B cell (primary cell): ENCODE measurements around the gene NEAT1. TPM values are rescaled to one million over a fixed set of nuclear protein-coding genes. Genes with fewer than 3 reads are reported as not detected.

Source experiments
- ATAC-seq: fragments of 200-7000 bp; cut with Tn5 transposase; one replicate; pipeline ENCODE4 v1.10.0; 2021; ENCODE audit warnings: low read depth, mild to moderate bottlenecking, moderate number of reproducible peaks, moderate library complexity
- CTCF ChIA-PET: fragments of 350-600 bp; sonication (Branson Sonifier 250); formaldehyde crosslinking; loops from one replicate; lab custom pipeline; 2021; ENCODE audit warnings: antibody characterized with exemption, inconsistent platforms; lab: Charles Lee
- POLR2A ChIA-PET: fragments of 350-600 bp; sonication (Branson Sonifier 250); formaldehyde crosslinking; loops from one replicate; lab custom pipeline; 2021; ENCODE audit warnings: antibody characterized with exemption; lab: Charles Lee
- DNase-seq: peaks from one replicate; pipeline ENCODE4 v3.0.0; 2013
- H2AFZ ChIP-seq: 2 replicates; pipeline ENCODE4 v1.6.1; 2012; ENCODE audit warnings: mild to moderate bottlenecking, low read depth, low read length; ENCODE audit not compliant: insufficient read depth, poor library complexity, severe bottlenecking
- H3K27ac ChIP-seq, 2 donors: 1 replicate in 1 of 2; 2 replicates in 1 of 2; pipeline ENCODE4 v1.5.1; 2012 to 2013; ENCODE audit warnings: low read length in 2 of 2, mild to moderate bottlenecking in 2 of 2, moderate library complexity in 1 of 2
- H3K27me3 ChIP-seq, 4 experiments: fragments of 200-600 bp in 1 of 4; sonication (generic) in 1 of 4; replicated peaks in 1 of 4; 1 replicate in 2 of 4; 2 replicates in 2 of 4; pipeline versions ENCODE4 v1.6.1 to v1.7.0; 2013 to 2016; ENCODE audit warnings: low read length in 3 of 4, mild to moderate bottlenecking in 2 of 4, mixed read lengths in 1 of 4, moderate library complexity in 1 of 4; ENCODE audit not compliant: insufficient read depth in 4 of 4, control insufficient read depth in 3 of 4; ENCODE audit errors: control extremely low read depth in 1 of 4
- H3K36me3 ChIP-seq, 2 experiments: replicated peaks in 1 of 2; 1 replicate in 1 of 2; 2 replicates in 1 of 2; pipeline versions ENCODE4 v1.6.1 to v1.7.1; 2013; ENCODE audit warnings: low read length in 1 of 2; ENCODE audit not compliant: insufficient read depth in 2 of 2, control insufficient read depth in 1 of 2; ENCODE audit errors: control extremely low read depth in 1 of 2, extremely low read depth in 1 of 2
- H3K4me1 ChIP-seq, 2 donors: fragments of 200-600 bp in 1 of 2; sonication (generic) in 1 of 2; 1 replicate in 1 of 2; 2 replicates in 1 of 2; pipeline versions ENCODE4 v1.5.1 to v1.6.1; 2013 to 2017; ENCODE audit warnings: low read length in 2 of 2; ENCODE audit not compliant: control insufficient read depth in 2 of 2, insufficient read depth in 2 of 2
- H3K4me2 ChIP-seq: replicated peaks from 2 replicates; pipeline ENCODE3; 2012; ENCODE audit warnings: mild to moderate bottlenecking, low read depth, low read length; ENCODE audit not compliant: poor library complexity, severe bottlenecking
- H3K4me3 ChIP-seq, 5 experiments: fragments of 200-600 bp in 1 of 5; sonication (generic) in 1 of 5; 1 replicate in 3 of 5; 2 replicates in 2 of 5; pipeline versions ENCODE4 v1.5.1 to v1.7.0; 2011 to 2016; ENCODE audit warnings: low read length in 4 of 5, mild to moderate bottlenecking in 4 of 5, low read depth in 2 of 5, control low read depth in 1 of 5, moderate library complexity in 1 of 5; ENCODE audit not compliant: insufficient read depth in 1 of 5; ENCODE audit errors: control extremely low read depth in 1 of 5, extremely low read depth in 1 of 5
- H3K79me2 ChIP-seq: fragments of 200-600 bp; sonication (generic); one replicate; pipeline ENCODE4 v1.6.0; 2016; ENCODE audit warnings: low read length; ENCODE audit not compliant: control insufficient read depth, insufficient read depth
- H3K9ac ChIP-seq: fragments of 200-600 bp; sonication (generic); 2 replicates; pipeline ENCODE4 v1.6.1; 2017; ENCODE audit warnings: mild to moderate bottlenecking, low read length, moderate library complexity
- H3K9me3 ChIP-seq, 3 donors: one replicate each; pipeline versions ENCODE4 v1.6.1 to v1.7.1; 2013; ENCODE audit warnings: low read length in 2 of 3; ENCODE audit not compliant: control insufficient read depth in 2 of 3, insufficient read depth in 1 of 3; ENCODE audit errors: control extremely low read depth in 1 of 3
- H4K20me1 ChIP-seq: 2 replicates; pipeline ENCODE4 v1.6.0; 2012; ENCODE audit warnings: mild to moderate bottlenecking, low read length; ENCODE audit not compliant: insufficient read depth, control insufficient read depth, poor library complexity, severe bottlenecking
- H3K27ac Mint-ChIP-seq: one replicate; pipeline ENCODE4 v1.8.0; 2021; ENCODE audit warnings: mixed read lengths
- H3K27me3 Mint-ChIP-seq: one replicate; pipeline ENCODE4 v1.8.0; 2021; ENCODE audit warnings: mixed read lengths
- H3K4me1 Mint-ChIP-seq: one replicate; pipeline ENCODE4 v1.8.0; 2021; ENCODE audit warnings: mixed read lengths
- H3K4me3 Mint-ChIP-seq: one replicate; pipeline ENCODE4 v1.8.0; 2021; ENCODE audit warnings: mixed read lengths
- H3K9me3 Mint-ChIP-seq: one replicate; pipeline ENCODE4 v1.8.0; 2022; ENCODE audit warnings: mixed read lengths; ENCODE audit not compliant: insufficient read depth
- CTCF ChIP-seq: fragments of 200-600 bp; IDR thresholded peaks from one replicate; pipeline ENCODE4 v1.8.0; 2022; ENCODE audit warnings: antibody characterized with exemption, mild to moderate bottlenecking
- EZH2 ChIP-seq: IDR thresholded peaks from 2 replicates; pipeline ENCODE4 v1.6.1; 2012; ENCODE audit warnings: borderline replicate concordance, low read depth, mild to moderate bottlenecking, moderate library complexity, low read length; ENCODE audit not compliant: insufficient read depth, poor library complexity, severe bottlenecking
- WGBS: methylation state at CpG from one replicate; pipeline ENCODE4 v1.1.5; 2013; ENCODE audit warnings: missing lambda C conversion rate; ENCODE audit not compliant: insufficient coverage; 5-methylcytosine and 5-hydroxymethylcytosine counted together
- intact Hi-C: fragments of 100-400 bp; cut with micrococcal nuclease; formaldehyde crosslinking; loops from one replicate; pipeline ENCODE4 v1.10.0; 2022
- polyA plus RNA-seq: library from polyadenylated mRNA; depleted of rRNA; stranded (reverse); fragments of >200 nt; gene quantifications from 2 replicates; pipeline ENCODE4 v1.2.3, GENCODE V29; 2012
- total RNA-seq, 2 donors: library from RNA; stranded (reverse); fragments of 120-200 nt in 1 of 2; gene quantifications; 1 replicate in 1 of 2; 2 replicates in 1 of 2; pipeline versions ENCODE4 v1.2.3 to v1.2.4, GENCODE V29; 2013 to 2022

Gene NEAT1
- total and polyA plus RNA-seq, 2 donors (not counting 1 experiment from before 2014, with no cell fraction given), result 66.7 to 1,642 TPM

GRCh38 chr11:65415499-65416340, 6.9 kb upstream of the NEAT1 start:
- WGBS, result 81% methylated on average over 11 of the region's 11 CpGs
- POLR2A ChIA-PET, result interaction anchor here (0.6 to 16.5 kb wide), 18 partner anchors 8 to 131 kb away, joined by 3 to 1159 read pairs (median 5); partner anchors contain the start of genes FRMD8, MALAT1, SCYL1 and SLC25A45
- Histone ChIP-seq H2AFZ (peak overlapping the region; percentile 74), H3K9ac (peak overlapping the region; percentile 77), H3K4me2 (peak overlapping the region; percentile 94), H3K9me3 (no peaks in the 10 kb centered on the region), H3K4me3 (peak overlapping the region; percentile 43 to 86 (median 63)), H3K79me2 (peaks cover 72% of the 10 kb centered on the region), H3K27me3 (no peaks in the 10 kb centered on the region), H3K36me3 (peaks cover 4 to 20% of the 10 kb centered on the region in 2 experiments), H3K4me1 (peaks cover 48 to 56% of the 10 kb centered on the region in 2 donors), H4K20me1 (no peaks in the 10 kb centered on the region), H3K27ac (peak overlapping the region in 1 of 2 donors; percentile 97)
- Mint-ChIP-seq H3K4me3 (peak overlapping the region; percentile 96), H3K4me1 (peaks cover 53% of the 10 kb centered on the region), H3K27me3 (no peaks in the 10 kb centered on the region), H3K9me3 (no peaks in the 10 kb centered on the region), H3K27ac (peak overlapping the region; percentile 100)
- CTCF ChIA-PET, result interaction anchor here (0.9 to 14.9 kb wide), 25 partner anchors 9 to 172 kb away, joined by 3 to 541 read pairs (median 9); partner anchors contain the start of genes FRMD8, MALAT1, SCYL1 and SLC25A45
- intact Hi-C loops, result loop anchor here (1.0 to 2.0 kb wide), 8 partner anchors 8 to 95 kb away; partner anchors contain the start of gene SLC25A45
- TF ChIP-seq CTCF (no peak), EZH2 (no peak)
- ATAC-seq (no peak), DNase-seq (no peak)
